Nephron progenitor cell (in vitro differentiated cells): ENCODE data around the gene ZNF674.

Experiments used
- DNase-seq: peaks from one replicate; pipeline ENCODE4 v3.0.0; 2021
- H3K27ac Mint-ChIP-seq: 2 replicates; pipeline ENCODE4 v1.8.0; 2021; ENCODE audit warnings: mild to moderate bottlenecking, moderate library complexity, mixed read lengths
- H3K27me3 Mint-ChIP-seq: 2 replicates; pipeline ENCODE4 v1.8.0; 2021; ENCODE audit warnings: mild to moderate bottlenecking, low read depth, mixed read lengths; ENCODE audit not compliant: poor library complexity
- H3K36me3 Mint-ChIP-seq: 2 replicates; pipeline ENCODE4 v1.8.0; 2021; ENCODE audit warnings: low read depth, mixed read lengths
- H3K4me1 Mint-ChIP-seq: 2 replicates; pipeline ENCODE4 v1.8.0; 2021; ENCODE audit warnings: mixed read lengths
- H3K4me3 Mint-ChIP-seq: 2 replicates; pipeline ENCODE4 v1.8.0; 2021; ENCODE audit warnings: mild to moderate bottlenecking, moderate library complexity, mixed read lengths
- H3K9me3 Mint-ChIP-seq: 2 replicates; pipeline ENCODE4 v1.8.0; 2021; ENCODE audit warnings: mild to moderate bottlenecking, moderate library complexity, mixed read lengths
- CTCF ChIP-seq: fragments of 200-600 bp; sonication (generic); IDR thresholded peaks from 2 replicates; pipeline ENCODE4 v1.5.0; 2021; ENCODE audit warnings: antibody characterized with exemption

ZNF674 gene

GRCh38 chrX:46456125-46456922 lies 88.9 kb downstream of the ZNF674 start:
- Mint-ChIP-seq H3K27ac (peak overlapping the region; percentile 5), H3K36me3 (peaks cover 52% of the 10 kb centered on the region), H3K9me3 (peaks cover 26% of the 10 kb centered on the region), H3K27me3 (no peaks in the 10 kb centered on the region), H3K4me1 (no peaks in the 10 kb centered on the region), H3K4me3 (no peak overlapping the region)
- no peak for TF ChIP-seq CTCF
- DNase-seq = no peak
